GM23338 (cell line): Measurements from ENCODE around the gene RBP3. TPM values are rescaled to one million over a fixed set of nuclear protein-coding genes. Genes with fewer than 3 reads are reported as not detected.

Experiments
- ATAC-seq: fragments of 200-7000 bp; cut with Tn5 transposase; 3 replicates; pipeline ENCODE4 v1.9.1; 2020
- DNase-seq: peaks from one replicate; pipeline ENCODE4 v3.0.0-alpha.2; 2015; ENCODE audit warnings: low spot score
- H2AFZ ChIP-seq: fragments of 200-600 bp; sonication (generic); 2 replicates; pipeline ENCODE4 v1.8.0; 2016; ENCODE audit warnings: antibody characterized with exemption, mild to moderate bottlenecking, moderate library complexity
- H3F3A ChIP-seq: fragments of 200-600 bp; sonication (generic); replicated peaks from 2 replicates; pipeline ENCODE4 v1.8.0; 2017; ENCODE audit warnings: antibody characterized with exemption, mixed run types, low read depth
- H3K27ac ChIP-seq: fragments of 200-600 bp; sonication (generic); 2 replicates; pipeline ENCODE4 v1.6.1; 2016; ENCODE audit warnings: low read depth
- H3K27me3 ChIP-seq: fragments of 200-600 bp; sonication (generic); 2 replicates; pipeline ENCODE4 v1.8.0; 2016; ENCODE audit warnings: mild to moderate bottlenecking, mixed run types, moderate library complexity; ENCODE audit not compliant: insufficient read depth
- H3K36me3 ChIP-seq: fragments of 200-600 bp; sonication (generic); 2 replicates; pipeline ENCODE4 v1.8.0; 2016; ENCODE audit warnings: mild to moderate bottlenecking; ENCODE audit not compliant: insufficient read depth
- H3K4me1 ChIP-seq: fragments of 200-600 bp; sonication (generic); 2 replicates; pipeline ENCODE4 v1.8.0; 2016; ENCODE audit warnings: mild to moderate bottlenecking, moderate library complexity; ENCODE audit not compliant: insufficient read depth
- H3K4me2 ChIP-seq: fragments of 200-600 bp; sonication (generic); 2 replicates; pipeline ENCODE4 v1.7.1; 2017; ENCODE audit warnings: mixed run types
- H3K4me3 ChIP-seq: fragments of 200-600 bp; sonication (generic); 2 replicates; pipeline ENCODE4 v1.6.1; 2016; ENCODE audit warnings: mixed run types
- H3K79me2 ChIP-seq: fragments of 200-600 bp; sonication (generic); replicated peaks from 2 replicates; pipeline ENCODE4 v1.8.0; 2017; ENCODE audit warnings: mild to moderate bottlenecking; ENCODE audit not compliant: insufficient read depth
- H3K9me2 ChIP-seq: fragments of 200-600 bp; sonication (generic); 2 replicates; pipeline ENCODE4 v1.8.0; 2017; ENCODE audit not compliant: insufficient read depth
- H4K20me1 ChIP-seq: fragments of 200-600 bp; sonication (generic); replicated peaks from 2 replicates; pipeline ENCODE4 v1.8.0; 2017; ENCODE audit warnings: mild to moderate bottlenecking; ENCODE audit not compliant: insufficient read depth
- H3K27ac Mint-ChIP-seq: 2 replicates; pipeline ENCODE4 v1.8.0; 2020; ENCODE audit warnings: inconsistent platforms, mild to moderate bottlenecking, moderate library complexity, mixed read lengths
- H3K27me3 Mint-ChIP-seq: 3 replicates; pipeline ENCODE4 v1.8.0; 2022; ENCODE audit warnings: low read depth, mild to moderate bottlenecking, moderate library complexity, mixed read lengths, inconsistent platforms; ENCODE audit not compliant: insufficient read depth, poor library complexity
- H3K36me3 Mint-ChIP-seq: 3 replicates; pipeline ENCODE4 v1.8.0; 2021; ENCODE audit warnings: low read depth, mild to moderate bottlenecking, inconsistent platforms, moderate library complexity, mixed read lengths
- H3K4me1 Mint-ChIP-seq: 3 replicates; pipeline ENCODE4 v1.8.0; 2020; ENCODE audit warnings: mild to moderate bottlenecking, inconsistent platforms, mixed read lengths
- H3K4me3 Mint-ChIP-seq: 3 replicates; pipeline ENCODE4 v1.8.0; 2021; ENCODE audit warnings: moderate library complexity, mild to moderate bottlenecking, inconsistent platforms, mixed read lengths
- H3K9me3 Mint-ChIP-seq: 3 replicates; pipeline ENCODE4 v1.8.0; 2020; ENCODE audit warnings: moderate library complexity, mild to moderate bottlenecking, inconsistent platforms, mixed read lengths
- EZH2 ChIP-seq: fragments of 200-600 bp; sonication (generic); IDR thresholded peaks from one replicate; pipeline ENCODE4 v1.8.0; 2017; ENCODE audit warnings: antibody characterized with exemption, mild to moderate bottlenecking, low read depth; ENCODE audit not compliant: unreplicated experiment
- REST ChIP-seq: IDR thresholded peaks from one replicate; pipeline ENCODE4 v1.6.1; 2018; ENCODE audit warnings: antibody characterized with exemption; ENCODE audit not compliant: unreplicated experiment
- ZNF114 ChIP-seq: fragments of 250-450 bp; sonication (Bioruptor Pico); IDR thresholded peaks from 2 replicates; pipeline ENCODE4 v1.5.0; 2020; ENCODE audit warnings: mild to moderate bottlenecking, moderate library complexity
- ZNF462 ChIP-seq: fragments of 250-450 bp; sonication (Bioruptor Pico); IDR thresholded peaks from 2 replicates; pipeline ENCODE4 v1.5.0; 2020; ENCODE audit warnings: mild to moderate bottlenecking, moderate library complexity
- polyA plus RNA-seq: library from polyadenylated mRNA; unstranded; fragments of >200 nt; fragmentation: Nextera tagmentation; extraction: Ambion mirVana; gene quantifications from 2 replicates; pipeline ENCODE4 v1.2.1, GENCODE V29; 2016
- total RNA-seq: library from RNA; depleted of rRNA; stranded (reverse); fragments of >200 nt; shearing (Covaris generic); gene quantifications from 2 replicates; pipeline ENCODE4 v1.2.3, GENCODE V29; 2014

RBP3 gene
- total and polyA plus RNA-seq, 2 experiments from 2014 or later, result not detected

- TF ChIP-seq ZNF462 (no peak), EZH2 (no peak)
These were observed 16.7 kb downstream of the RBP3 start (continued) for GRCh38 chr10:47364911-47365310.

GRCh38 chr10:47365431-47366180, 17.4 kb downstream of the RBP3 start:
- Histone ChIP-seq H4K20me1 (no peaks in the 10 kb centered on the region), H3F3A (no peaks in the 10 kb centered on the region), H3K4me3 (no peak overlapping the region), H3K36me3 (no peaks in the 10 kb centered on the region), H3K4me1 (no peaks in the 10 kb centered on the region), H3K27ac (no peak overlapping the region), H3K79me2 (no peaks in the 10 kb centered on the region), H3K27me3 (no peaks in the 10 kb centered on the region), H2AFZ (no peak overlapping the region), H3K4me2 (no peak overlapping the region), H3K9me2 (no peaks in the 10 kb centered on the region)
- DNase-seq, result no peak
- H3K36me3 Mint-ChIP-seq, result no peaks in the 10 kb centered on the region
- peaks cover 6% of the 10 kb centered on the region for H3K27me3 Mint-ChIP-seq
- H3K9me3 Mint-ChIP-seq, result no peaks in the 10 kb centered on the region
- ATAC-seq, result no peak
- peaks cover 15% of the 10 kb centered on the region for H3K4me1 Mint-ChIP-seq
- H3K4me3 Mint-ChIP-seq, result no peak overlapping the region
- H3K27ac Mint-ChIP-seq, result no peak overlapping the region
- TF ChIP-seq ZNF114 (CRISPR knock-in tag), result no peak
- TF ChIP-seq REST, result no peak
- TF ChIP-seq ZNF462, result no peak
